HG03575 (cell line): Measurements from ENCODE around the gene SPANXN3.
"Not testable (repeated sequence)": the region's sequence is repeated elsewhere in the genome, so short reads cannot be mapped to it uniquely, and the experiment has no call there.

Experiments
- ATAC-seq: cut with Tn5 transposase; IDR thresholded peaks from one replicate; pipeline ENCODE4 v1.9.1; 2021; ENCODE audit not compliant: unreplicated experiment, insufficient number of reproducible peaks, low FRiP score; ENCODE audit errors: extremely low read depth

SPANXN3 gene, protein sequence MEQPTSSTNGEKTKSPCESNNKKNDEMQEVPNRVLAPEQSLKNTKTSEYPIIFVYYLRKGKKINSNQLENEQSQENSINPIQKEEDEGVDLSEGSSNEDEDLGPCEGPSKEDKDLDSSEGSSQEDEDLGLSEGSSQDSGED

GRCh38 chrX:143517375-143517774, at the start of gene SPANXN3:
TSS of gene SPANXN3 (minus strand) at chrX:143517475. CDS start at chrX:143517391, 84 bp downstream.
- ATAC-seq, result not testable (repeated sequence)

GRCh38 chrX:143536176-143536575, 18.9 kb upstream of the SPANXN3 start:
- ATAC-seq, result no peak

DNA sequence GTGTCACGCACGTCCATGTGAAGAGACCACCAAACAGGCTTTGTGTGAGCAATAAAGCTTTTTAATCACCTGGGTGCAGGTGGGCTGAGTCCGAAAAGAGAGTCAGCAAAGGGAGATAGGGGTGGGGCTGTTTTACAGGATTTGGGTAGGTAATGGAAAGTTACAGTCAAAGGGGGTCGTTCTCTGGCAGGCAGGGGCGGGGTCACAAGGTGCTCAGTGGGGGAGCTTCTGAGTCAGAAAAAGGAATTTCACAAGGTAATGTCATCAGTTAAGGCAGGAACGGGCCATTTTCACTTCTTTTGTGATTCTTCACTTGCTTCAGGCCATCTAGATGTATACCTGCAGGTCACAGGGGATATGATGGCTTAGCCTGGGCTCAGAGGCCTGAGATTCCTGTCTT, 15.1 kb downstream of the SPANXN3 start:
- not testable (repeated sequence) for ATAC-seq

GRCh38 chrX:143500751-143501150, 16.5 kb downstream of the SPANXN3 start:
- ATAC-seq, result no peak

DNA sequence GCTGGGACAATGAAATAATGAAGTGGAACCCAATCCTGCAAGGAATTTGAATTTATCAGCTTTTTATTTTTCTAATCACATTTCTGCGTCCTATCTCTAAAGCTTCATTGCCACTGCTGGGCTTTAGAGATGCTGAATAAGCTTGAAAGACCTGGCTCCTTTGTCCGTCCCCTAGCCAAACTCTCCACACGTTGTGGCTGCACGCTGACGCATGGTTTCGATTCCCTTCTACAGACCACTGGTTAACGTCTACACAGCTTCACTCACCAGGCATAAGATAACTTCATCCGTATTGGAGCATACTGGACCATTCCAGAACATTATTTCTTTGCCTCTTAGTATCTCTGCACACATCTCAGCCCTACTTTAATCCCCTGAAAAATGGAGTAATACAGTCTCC, 31.2 kb downstream of the SPANXN3 start:
- ATAC-seq, result no peak

DNA sequence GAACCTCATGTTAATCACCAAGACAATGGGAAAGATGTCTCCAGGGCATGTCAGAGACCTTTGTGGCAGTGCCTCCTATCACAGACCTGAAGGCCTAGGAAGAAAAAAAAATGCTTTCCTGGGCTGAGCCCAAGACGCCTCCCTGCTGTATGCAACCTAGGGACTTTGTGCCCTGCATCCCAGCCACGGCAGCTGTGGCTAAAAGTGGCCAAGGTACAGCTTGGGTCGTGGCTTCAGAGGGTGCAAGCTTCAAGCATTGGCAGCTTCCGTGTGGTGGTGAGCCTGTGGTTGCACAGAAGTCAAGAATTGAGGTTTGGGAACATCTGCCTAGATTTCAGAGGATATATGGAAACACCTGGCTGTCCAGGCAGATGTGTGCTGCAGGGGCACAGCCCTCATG, 40.5 kb downstream of the SPANXN3 start:
- no peak for ATAC-seq

GRCh38 chrX:143472347-143472938, 44.8 kb downstream of the SPANXN3 start:
- no peak for ATAC-seq

GRCh38 chrX:143466130-143466529, 51.1 kb downstream of the SPANXN3 start:
- ATAC-seq, result no peak

GRCh38 chrX:143462696-143463095, 54.6 kb downstream of the SPANXN3 start:
- ATAC-seq, result no peak

DNA sequence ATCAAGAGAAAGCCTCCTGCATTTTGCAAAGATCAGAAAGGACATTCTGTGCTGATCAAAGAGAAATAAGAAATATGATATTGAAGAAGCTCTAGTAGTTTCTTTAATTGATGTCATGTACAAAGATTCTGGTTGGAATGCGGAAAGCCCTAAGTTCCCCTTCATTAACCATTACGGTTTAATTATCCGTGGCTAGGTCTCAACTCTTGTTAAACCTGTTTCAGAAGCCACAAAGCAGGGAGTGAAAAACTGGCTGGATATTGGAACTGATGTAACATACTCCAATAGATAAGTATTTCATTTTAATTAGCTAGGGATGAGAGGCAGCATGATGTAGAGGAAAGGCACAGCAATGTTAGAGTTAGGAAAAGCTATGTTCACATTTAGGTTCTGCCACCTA, 55.7 kb downstream of the SPANXN3 start:
- no peak for ATAC-seq
